ENCODE measurements around the gene DCANP1.

GRCh38 chr5:135493406-135494180, 46.4 kb upstream of the DCANP1 start:
- TF ChIP-seq POLR2A (IDR thresholded peaks at IDR 0.05) (no peak), CTCF (IDR thresholded peaks at IDR 0.05) (no peak)

Measured in heart left ventricle (tissue), 13 donors.